Adrenal gland (tissue), 5 donors: ENCODE results near the gene CENPF.

Experiments
- CTCF ChIP-seq, 6 experiments: fragments of 450-650 bp in 4 of 6; fragments of 200-600 bp in 2 of 6; sonication (generic) in 1 of 6; IDR thresholded peaks; 1 replicate in 5 of 6; 2 replicates in 1 of 6; pipeline versions ENCODE4 v1.5.1 to v1.8.0; 2016 to 2021; ENCODE audit warnings: antibody characterized with exemption in 6 of 6, mild to moderate bottlenecking in 2 of 6, moderate library complexity in 1 of 6
- POLR2A ChIP-seq, 2 donors: fragments of 450-650 bp; IDR thresholded peaks; one replicate each; pipeline ENCODE4 v1.6.1; 2017; ENCODE audit warnings: antibody characterized with exemption in 2 of 2, mild to moderate bottlenecking in 2 of 2, moderate library complexity in 1 of 2
- donor health status: DM: no; HTN: no; CAD: no.

- TF ChIP-seq CTCF (IDR thresholded peaks at IDR 0.05) (no peak), POLR2A (IDR thresholded peaks at IDR 0.05) (no peak)
Observed at GRCh38 chr1:214698559-214698958, 95.6 kb downstream of the CENPF start.
